B cell (primary cell): Measurements from ENCODE around the gene THSD4. TPM values are rescaled to one million over a fixed set of nuclear protein-coding genes. Genes with fewer than 3 reads are reported as not detected.

Experiments used
- ATAC-seq: fragments of 200-7000 bp; cut with Tn5 transposase; one replicate; pipeline ENCODE4 v1.10.0; 2021; ENCODE audit warnings: low read depth, mild to moderate bottlenecking, moderate number of reproducible peaks, moderate library complexity
- CTCF ChIA-PET: fragments of 350-600 bp; sonication (Branson Sonifier 250); formaldehyde crosslinking; loops from one replicate; lab custom pipeline; 2021; ENCODE audit warnings: antibody characterized with exemption, inconsistent platforms; lab: Charles Lee
- POLR2A ChIA-PET: fragments of 350-600 bp; sonication (Branson Sonifier 250); formaldehyde crosslinking; loops from one replicate; lab custom pipeline; 2021; ENCODE audit warnings: antibody characterized with exemption; lab: Charles Lee
- DNase-seq: peaks from one replicate; pipeline ENCODE4 v3.0.0; 2013
- H2AFZ ChIP-seq: 2 replicates; pipeline ENCODE4 v1.6.1; 2012; ENCODE audit warnings: mild to moderate bottlenecking, low read depth, low read length; ENCODE audit not compliant: insufficient read depth, poor library complexity, severe bottlenecking
- H3K27ac ChIP-seq, 2 donors: 1 replicate in 1 of 2; 2 replicates in 1 of 2; pipeline ENCODE4 v1.5.1; 2012 to 2013; ENCODE audit warnings: low read length in 2 of 2, mild to moderate bottlenecking in 2 of 2, moderate library complexity in 1 of 2
- H3K27me3 ChIP-seq, 4 experiments: fragments of 200-600 bp in 1 of 4; sonication (generic) in 1 of 4; replicated peaks in 1 of 4; 1 replicate in 2 of 4; 2 replicates in 2 of 4; pipeline versions ENCODE4 v1.6.1 to v1.7.0; 2013 to 2016; ENCODE audit warnings: low read length in 3 of 4, mild to moderate bottlenecking in 2 of 4, mixed read lengths in 1 of 4, moderate library complexity in 1 of 4; ENCODE audit not compliant: insufficient read depth in 4 of 4, control insufficient read depth in 3 of 4; ENCODE audit errors: control extremely low read depth in 1 of 4
- H3K36me3 ChIP-seq, 2 experiments: replicated peaks in 1 of 2; 1 replicate in 1 of 2; 2 replicates in 1 of 2; pipeline versions ENCODE4 v1.6.1 to v1.7.1; 2013; ENCODE audit warnings: low read length in 1 of 2; ENCODE audit not compliant: insufficient read depth in 2 of 2, control insufficient read depth in 1 of 2; ENCODE audit errors: control extremely low read depth in 1 of 2, extremely low read depth in 1 of 2
- H3K4me1 ChIP-seq, 2 donors: fragments of 200-600 bp in 1 of 2; sonication (generic) in 1 of 2; 1 replicate in 1 of 2; 2 replicates in 1 of 2; pipeline versions ENCODE4 v1.5.1 to v1.6.1; 2013 to 2017; ENCODE audit warnings: low read length in 2 of 2; ENCODE audit not compliant: control insufficient read depth in 2 of 2, insufficient read depth in 2 of 2
- H3K4me2 ChIP-seq: replicated peaks from 2 replicates; pipeline ENCODE3; 2012; ENCODE audit warnings: mild to moderate bottlenecking, low read depth, low read length; ENCODE audit not compliant: poor library complexity, severe bottlenecking
- H3K4me3 ChIP-seq, 5 experiments: fragments of 200-600 bp in 1 of 5; sonication (generic) in 1 of 5; 1 replicate in 3 of 5; 2 replicates in 2 of 5; pipeline versions ENCODE4 v1.5.1 to v1.7.0; 2011 to 2016; ENCODE audit warnings: low read length in 4 of 5, mild to moderate bottlenecking in 4 of 5, low read depth in 2 of 5, control low read depth in 1 of 5, moderate library complexity in 1 of 5; ENCODE audit not compliant: insufficient read depth in 1 of 5; ENCODE audit errors: control extremely low read depth in 1 of 5, extremely low read depth in 1 of 5
- H3K79me2 ChIP-seq: fragments of 200-600 bp; sonication (generic); one replicate; pipeline ENCODE4 v1.6.0; 2016; ENCODE audit warnings: low read length; ENCODE audit not compliant: control insufficient read depth, insufficient read depth
- H3K9ac ChIP-seq: fragments of 200-600 bp; sonication (generic); 2 replicates; pipeline ENCODE4 v1.6.1; 2017; ENCODE audit warnings: mild to moderate bottlenecking, low read length, moderate library complexity
- H3K9me3 ChIP-seq, 3 donors: one replicate each; pipeline versions ENCODE4 v1.6.1 to v1.7.1; 2013; ENCODE audit warnings: low read length in 2 of 3; ENCODE audit not compliant: control insufficient read depth in 2 of 3, insufficient read depth in 1 of 3; ENCODE audit errors: control extremely low read depth in 1 of 3
- H4K20me1 ChIP-seq: 2 replicates; pipeline ENCODE4 v1.6.0; 2012; ENCODE audit warnings: mild to moderate bottlenecking, low read length; ENCODE audit not compliant: insufficient read depth, control insufficient read depth, poor library complexity, severe bottlenecking
- H3K27ac Mint-ChIP-seq: one replicate; pipeline ENCODE4 v1.8.0; 2021; ENCODE audit warnings: mixed read lengths
- H3K27me3 Mint-ChIP-seq: one replicate; pipeline ENCODE4 v1.8.0; 2021; ENCODE audit warnings: mixed read lengths
- H3K4me1 Mint-ChIP-seq: one replicate; pipeline ENCODE4 v1.8.0; 2021; ENCODE audit warnings: mixed read lengths
- H3K4me3 Mint-ChIP-seq: one replicate; pipeline ENCODE4 v1.8.0; 2021; ENCODE audit warnings: mixed read lengths
- H3K9me3 Mint-ChIP-seq: one replicate; pipeline ENCODE4 v1.8.0; 2022; ENCODE audit warnings: mixed read lengths; ENCODE audit not compliant: insufficient read depth
- EZH2 ChIP-seq: IDR thresholded peaks from 2 replicates; pipeline ENCODE4 v1.6.1; 2012; ENCODE audit warnings: borderline replicate concordance, low read depth, mild to moderate bottlenecking, moderate library complexity, low read length; ENCODE audit not compliant: insufficient read depth, poor library complexity, severe bottlenecking
- WGBS: methylation state at CpG from one replicate; pipeline ENCODE4 v1.1.5; 2013; ENCODE audit warnings: missing lambda C conversion rate; ENCODE audit not compliant: insufficient coverage; 5-methylcytosine and 5-hydroxymethylcytosine counted together
- intact Hi-C: fragments of 100-400 bp; cut with micrococcal nuclease; formaldehyde crosslinking; loops from one replicate; pipeline ENCODE4 v1.10.0; 2022
- polyA plus RNA-seq: library from polyadenylated mRNA; depleted of rRNA; stranded (reverse); fragments of >200 nt; gene quantifications from 2 replicates; pipeline ENCODE4 v1.2.3, GENCODE V29; 2012
- total RNA-seq, 2 donors: library from RNA; stranded (reverse); fragments of 120-200 nt in 1 of 2; gene quantifications; 1 replicate in 1 of 2; 2 replicates in 1 of 2; pipeline versions ENCODE4 v1.2.3 to v1.2.4, GENCODE V29; 2013 to 2022
- TF ChIP-seq, protein P1 (sequence below): fragments of 200-600 bp; IDR thresholded peaks from one replicate; pipeline ENCODE4 v1.8.0; 2022; ENCODE audit warnings: antibody characterized with exemption, mild to moderate bottlenecking

THSD4 gene
- total and polyA plus RNA-seq, 2 donors (not counting 1 experiment from before 2014, with no cell fraction given): not detected

DNA sequence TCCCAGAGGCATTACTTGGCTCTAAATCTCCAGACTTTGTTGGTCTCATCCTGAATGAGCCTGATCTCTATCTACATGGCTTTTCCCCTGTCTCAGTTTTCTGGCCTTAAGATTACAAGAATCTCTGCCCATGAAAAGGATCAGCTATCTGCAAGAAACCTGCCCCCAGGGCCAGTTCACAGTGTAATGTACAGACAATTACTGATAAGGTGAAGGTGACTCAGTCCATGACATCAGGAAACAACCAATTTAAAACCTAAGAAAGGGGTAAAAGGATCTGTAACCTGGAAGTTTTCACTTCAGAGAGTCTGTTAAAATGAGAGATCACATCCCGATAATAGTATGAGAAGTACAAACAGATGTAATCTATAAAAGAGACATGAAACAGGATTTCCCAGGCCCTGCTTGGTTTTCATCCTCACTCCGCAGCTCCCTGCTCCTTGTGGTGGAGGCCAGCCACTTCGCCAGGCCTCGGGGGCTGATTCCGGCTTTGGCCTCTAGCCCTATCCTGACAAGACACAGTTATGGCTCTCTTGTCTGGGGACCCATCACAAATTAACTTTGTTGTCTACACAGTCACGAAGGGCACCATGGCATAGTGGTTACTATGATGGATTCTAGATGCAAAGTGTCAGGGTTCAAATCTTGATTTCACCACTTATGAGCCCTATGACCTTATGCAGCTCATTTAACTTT is 136.9 kb downstream of the THSD4 start:
- H3K27ac Mint-ChIP-seq: no peak overlapping the region

DNA sequence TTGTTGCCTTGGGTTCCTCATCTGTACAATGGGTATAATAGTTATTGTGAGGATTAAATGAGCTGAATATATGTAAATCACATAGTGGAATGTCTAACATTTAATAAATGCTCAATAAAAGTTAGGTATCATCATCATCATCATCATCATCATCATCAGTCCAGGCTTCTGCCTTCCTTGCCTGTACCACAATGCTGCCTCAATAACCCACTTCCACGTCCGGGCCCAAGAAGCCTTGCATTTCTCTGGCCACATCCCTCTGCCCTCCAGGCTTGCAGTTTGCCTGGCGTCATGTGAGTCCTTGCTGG is 137.4 kb downstream of the THSD4 start:
- H3K4me1 Mint-ChIP-seq: no peaks in the 10 kb centered on the region
- H3K4me2 ChIP-seq: no peak overlapping the region
- no peaks in the 10 kb centered on the region for H3K79me2 ChIP-seq
- ATAC-seq: no peak
- no peak overlapping the region for H3K27ac Mint-ChIP-seq
- H3K9ac ChIP-seq: no peak overlapping the region
- H3K4me1 ChIP-seq: no peaks in the 10 kb centered on the region
- no peak overlapping the region for H3K27ac ChIP-seq
- peaks cover 0 to 3% (median 0%) of the 10 kb centered on the region in 4 experiments for H3K27me3 ChIP-seq
- H3K4me3 Mint-ChIP-seq: no peak overlapping the region
- H3K36me3 ChIP-seq: no peaks in the 10 kb centered on the region
- H2AFZ ChIP-seq: no peak overlapping the region
- intact Hi-C loops: no loop called here
- ChIA-PET POLR2A (no interaction called here), CTCF (no interaction called here)
- H3K27me3 Mint-ChIP-seq: peaks cover 4% of the 10 kb centered on the region
- TF ChIP-seq EZH2: no peak
- TF ChIP-seq, protein P1, sequence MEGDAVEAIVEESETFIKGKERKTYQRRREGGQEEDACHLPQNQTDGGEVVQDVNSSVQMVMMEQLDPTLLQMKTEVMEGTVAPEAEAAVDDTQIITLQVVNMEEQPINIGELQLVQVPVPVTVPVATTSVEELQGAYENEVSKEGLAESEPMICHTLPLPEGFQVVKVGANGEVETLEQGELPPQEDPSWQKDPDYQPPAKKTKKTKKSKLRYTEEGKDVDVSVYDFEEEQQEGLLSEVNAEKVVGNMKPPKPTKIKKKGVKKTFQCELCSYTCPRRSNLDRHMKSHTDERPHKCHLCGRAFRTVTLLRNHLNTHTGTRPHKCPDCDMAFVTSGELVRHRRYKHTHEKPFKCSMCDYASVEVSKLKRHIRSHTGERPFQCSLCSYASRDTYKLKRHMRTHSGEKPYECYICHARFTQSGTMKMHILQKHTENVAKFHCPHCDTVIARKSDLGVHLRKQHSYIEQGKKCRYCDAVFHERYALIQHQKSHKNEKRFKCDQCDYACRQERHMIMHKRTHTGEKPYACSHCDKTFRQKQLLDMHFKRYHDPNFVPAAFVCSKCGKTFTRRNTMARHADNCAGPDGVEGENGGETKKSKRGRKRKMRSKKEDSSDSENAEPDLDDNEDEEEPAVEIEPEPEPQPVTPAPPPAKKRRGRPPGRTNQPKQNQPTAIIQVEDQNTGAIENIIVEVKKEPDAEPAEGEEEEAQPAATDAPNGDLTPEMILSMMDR: no peak
- no peak overlapping the region for H3K4me3 ChIP-seq
- H3K9me3 Mint-ChIP-seq: no peaks in the 10 kb centered on the region
- DNase-seq: no peak
- 88% methylated on average over 3 of the region's 3 CpGs for WGBS
- H3K9me3 ChIP-seq: no peaks in the 10 kb centered on the region
- H4K20me1 ChIP-seq: no peaks in the 10 kb centered on the region

More for the DNA sequence above, 136.9 kb downstream of the THSD4 start:
- Mint-ChIP-seq H3K27me3 (peaks cover 4% of the 10 kb centered on the region), H3K4me3 (no peak overlapping the region), H3K9me3 (no peaks in the 10 kb centered on the region), H3K4me1 (no peaks in the 10 kb centered on the region)
- DNase-seq (no peak), ATAC-seq (no peak)
- no peak overlapping the region for H3K27ac ChIP-seq
- H3K4me1 ChIP-seq: no peaks in the 10 kb centered on the region
- POLR2A ChIA-PET: no interaction called here
- TF ChIP-seq, protein P1: no peak
- TF ChIP-seq EZH2: no peak
- intact Hi-C loops: no loop called here
- CTCF ChIA-PET: no interaction called here
- no peaks in the 10 kb centered on the region for H3K9me3 ChIP-seq
- no peak overlapping the region for H3K9ac ChIP-seq
- no peaks in the 10 kb centered on the region for H3K79me2 ChIP-seq
- no peaks in the 10 kb centered on the region for H3K36me3 ChIP-seq
- H3K4me2 ChIP-seq: no peak overlapping the region
- H3K27me3 ChIP-seq: peaks cover 0 to under 1% (median 0%) of the 10 kb centered on the region in 4 experiments
- no peak overlapping the region for H2AFZ ChIP-seq
- no peak overlapping the region for H3K4me3 ChIP-seq
- WGBS: 97% methylated on average over 5 of the region's 6 CpGs
- H4K20me1 ChIP-seq: no peaks in the 10 kb centered on the region
